Activated CD4-positive, CD25-positive, alpha-beta regulatory T cell treated with anti-CD3 and anti-CD28 coated beads, Interleukin-2, amount 50 U/mL, for 72 hours (primary cell): ENCODE results near the gene EFNA1.

ENCODE experiments used
- DNase-seq: peaks from one replicate; pipeline ENCODE4 v3.0.0; 2021

The EFNA1 gene, protein sequence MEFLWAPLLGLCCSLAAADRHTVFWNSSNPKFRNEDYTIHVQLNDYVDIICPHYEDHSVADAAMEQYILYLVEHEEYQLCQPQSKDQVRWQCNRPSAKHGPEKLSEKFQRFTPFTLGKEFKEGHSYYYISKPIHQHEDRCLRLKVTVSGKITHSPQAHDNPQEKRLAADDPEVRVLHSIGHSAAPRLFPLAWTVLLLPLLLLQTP

DNA sequence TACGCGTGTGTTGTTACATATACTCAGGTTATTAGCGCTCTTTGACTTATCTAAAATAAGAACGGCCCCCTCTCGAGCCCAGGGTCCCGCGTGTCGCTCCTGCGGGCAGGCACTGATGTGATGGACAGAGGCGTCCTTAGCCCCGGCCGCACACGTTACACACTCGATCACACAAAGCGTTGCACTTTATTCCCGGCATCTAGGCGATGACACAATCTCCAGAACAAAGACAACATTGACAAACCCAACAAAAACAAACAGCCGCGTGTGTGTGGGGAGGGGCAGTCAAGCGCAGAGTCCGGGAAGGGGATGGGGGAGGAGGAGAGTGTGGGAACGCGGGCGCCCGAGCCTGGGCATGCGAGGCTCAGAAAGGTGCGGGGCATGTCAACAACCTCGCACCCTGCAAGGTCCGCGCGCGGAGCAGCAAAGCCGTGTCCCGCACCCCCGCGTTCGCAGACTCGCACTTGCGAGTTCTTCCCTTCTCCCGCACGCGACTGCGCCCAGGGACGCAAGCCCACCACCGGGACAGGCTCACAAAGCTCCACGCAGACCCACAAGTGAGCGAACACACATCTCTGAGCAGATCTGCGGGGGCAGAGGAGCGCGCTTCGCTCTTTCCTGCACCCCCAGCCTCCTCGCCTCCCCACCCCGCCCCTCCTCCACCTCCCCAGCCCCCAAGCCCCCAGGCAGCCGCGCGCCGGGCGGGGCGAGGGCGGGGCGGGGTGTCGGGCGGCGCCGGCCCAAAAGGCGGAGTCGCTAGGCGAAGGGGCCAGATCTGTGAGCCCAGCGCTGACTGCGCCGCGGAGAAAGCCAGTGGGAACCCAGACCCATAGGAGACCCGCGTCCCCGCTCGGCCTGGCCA is at the start of gene EFNA1:
Gene EFNA1, plus strand, starts transcription at position 772 of the 862 bp plus-strand sequence. CDS start 102 bp downstream, outside the sequence.
- no peak for DNase-seq

DNA sequence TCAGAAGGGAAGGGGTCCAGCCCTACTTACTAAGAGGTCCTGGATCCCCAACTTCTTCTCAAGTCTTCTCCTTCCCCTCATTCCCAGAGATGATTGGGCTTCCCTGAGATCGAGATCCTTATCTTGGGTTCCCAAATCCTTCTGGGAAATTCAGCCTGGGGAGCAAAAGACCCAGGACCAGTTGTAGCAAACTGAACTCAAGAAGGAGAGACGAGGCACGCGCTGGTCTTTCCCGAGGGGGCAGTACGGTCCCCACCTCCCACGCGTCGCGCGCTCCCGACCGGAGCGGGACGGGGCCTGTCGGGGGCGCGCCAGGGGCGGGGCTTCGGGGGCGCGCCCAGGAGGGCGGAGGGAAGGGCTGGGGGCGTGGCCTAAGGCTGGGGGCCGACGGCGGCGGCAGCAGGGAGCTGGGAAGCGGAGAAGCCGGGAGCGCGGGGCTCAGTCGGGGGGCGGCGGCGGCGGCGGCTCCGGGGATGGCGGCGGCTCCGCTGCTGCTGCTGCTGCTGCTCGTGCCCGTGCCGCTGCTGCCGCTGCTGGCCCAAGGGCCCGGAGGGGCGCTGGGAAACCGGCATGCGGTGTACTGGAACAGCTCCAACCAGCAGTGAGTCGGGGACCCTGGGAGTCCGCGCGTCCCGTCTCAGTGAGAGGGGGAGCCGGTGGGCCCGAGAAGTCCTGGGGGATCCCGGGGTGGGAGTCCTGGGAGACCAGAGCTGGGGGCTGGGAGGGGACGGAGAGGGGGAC is 49.0 kb upstream of the EFNA1 start, which contains the start of gene EFNA3:
Gene EFNA3, plus strand, starts transcription at position 369 of the 741 bp plus-strand sequence. Its CDS starts 105 bp downstream, at position 474.
- DNase-seq, result peak; percentile 69

DNA sequence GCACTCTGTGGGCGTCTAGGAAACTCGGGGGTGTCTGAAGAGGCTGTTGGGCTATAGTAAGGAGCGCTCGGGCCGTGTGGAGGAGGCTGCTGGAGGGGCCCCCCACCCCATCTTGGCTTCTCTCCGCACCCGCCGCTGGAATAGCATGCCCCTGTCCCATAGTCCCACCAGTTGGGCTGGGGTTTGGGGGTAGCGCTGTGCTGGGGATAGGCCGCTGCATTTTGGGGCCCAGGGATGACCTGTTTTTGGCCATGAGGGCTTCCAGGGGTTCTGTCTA is 48.5 kb upstream of the EFNA1 start:
- DNase-seq, result no peak

DNA sequence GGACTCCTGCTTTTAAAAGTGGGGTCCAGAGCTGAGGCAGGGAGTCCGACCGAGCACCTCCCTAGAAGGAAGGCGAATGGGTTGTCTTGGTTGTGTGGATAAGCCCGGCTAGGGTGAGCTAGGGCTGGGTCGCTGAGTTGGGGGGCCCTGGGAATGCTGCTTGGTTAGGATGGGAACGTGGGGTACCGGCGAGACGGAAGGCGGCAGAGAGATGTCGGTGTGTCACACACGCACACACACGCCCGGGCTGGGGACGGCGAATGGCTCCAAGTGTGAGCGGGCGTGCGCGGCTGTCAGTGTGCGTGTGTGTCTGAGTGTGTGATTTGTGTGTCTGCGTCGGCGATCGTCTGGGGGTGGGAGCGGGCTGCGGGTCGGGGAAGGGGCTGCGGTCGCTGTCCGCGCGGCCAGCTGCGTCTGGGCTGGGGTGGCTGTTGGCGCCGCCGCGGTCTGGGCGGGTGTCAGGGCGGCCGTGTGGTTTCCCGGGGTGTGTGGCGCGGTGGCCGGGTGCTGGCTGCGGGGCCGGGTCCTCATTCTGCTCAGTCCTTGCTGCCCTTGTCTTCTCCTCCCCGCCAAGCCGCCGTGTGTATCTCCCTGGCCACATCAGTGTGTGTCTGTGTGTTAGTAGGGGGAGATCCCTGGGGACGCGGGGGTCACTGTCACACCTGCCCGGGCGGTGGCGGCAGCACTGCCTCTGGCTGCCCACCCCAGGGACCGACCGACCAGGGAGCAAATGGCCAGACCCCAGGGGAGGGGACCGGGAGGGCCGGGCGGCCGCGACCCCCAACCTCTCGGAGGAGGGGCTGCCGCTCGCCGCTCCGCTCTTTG is 48.0 kb upstream of the EFNA1 start:
- DNase-seq, result peak; percentile 37

DNA sequence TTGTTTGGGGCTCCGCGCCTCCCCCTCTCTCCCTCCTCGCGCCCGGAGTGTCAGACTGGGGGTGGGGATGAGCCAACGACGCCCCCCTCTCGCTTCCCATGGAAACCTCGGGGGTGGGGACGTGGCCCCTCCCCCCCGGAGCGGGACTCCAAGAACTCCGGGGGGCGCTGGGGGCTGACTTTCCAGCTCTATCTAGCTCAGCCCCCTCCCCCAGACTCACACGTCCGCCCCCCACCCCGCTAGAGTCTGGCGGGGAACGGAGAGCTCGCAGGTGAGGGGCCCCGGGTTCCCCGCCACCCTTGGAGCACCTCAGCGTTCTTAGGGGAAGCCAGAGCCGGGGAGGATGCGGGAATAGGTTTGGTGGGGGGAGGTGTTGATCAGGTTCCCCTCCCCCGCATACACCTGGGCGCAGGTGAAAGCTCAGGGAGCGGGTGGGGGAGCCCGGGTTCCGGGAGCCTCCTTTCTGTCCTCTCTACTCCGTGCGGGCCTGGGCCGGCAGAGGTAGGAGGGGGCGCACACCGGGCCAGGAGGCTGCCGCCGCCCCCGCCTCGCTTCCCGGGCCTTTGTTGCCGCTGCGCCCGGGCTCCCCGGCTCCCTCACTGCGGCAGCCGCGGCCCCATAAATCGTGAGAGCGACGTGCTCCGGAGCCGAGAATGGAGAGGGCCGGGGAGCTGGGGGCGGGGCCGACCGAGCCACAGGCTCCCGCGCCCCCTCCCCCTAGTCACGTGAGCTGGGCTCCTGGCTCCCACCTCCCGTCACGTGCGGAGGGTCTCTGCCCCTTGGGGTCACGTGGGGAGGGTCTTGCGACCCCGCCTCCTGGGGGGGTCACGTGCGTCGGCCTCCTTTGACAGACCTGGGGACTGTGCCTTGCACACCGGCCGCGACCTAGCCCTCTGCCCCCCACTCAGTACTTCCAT is 47.1 kb upstream of the EFNA1 start:
- no peak for DNase-seq

DNA sequence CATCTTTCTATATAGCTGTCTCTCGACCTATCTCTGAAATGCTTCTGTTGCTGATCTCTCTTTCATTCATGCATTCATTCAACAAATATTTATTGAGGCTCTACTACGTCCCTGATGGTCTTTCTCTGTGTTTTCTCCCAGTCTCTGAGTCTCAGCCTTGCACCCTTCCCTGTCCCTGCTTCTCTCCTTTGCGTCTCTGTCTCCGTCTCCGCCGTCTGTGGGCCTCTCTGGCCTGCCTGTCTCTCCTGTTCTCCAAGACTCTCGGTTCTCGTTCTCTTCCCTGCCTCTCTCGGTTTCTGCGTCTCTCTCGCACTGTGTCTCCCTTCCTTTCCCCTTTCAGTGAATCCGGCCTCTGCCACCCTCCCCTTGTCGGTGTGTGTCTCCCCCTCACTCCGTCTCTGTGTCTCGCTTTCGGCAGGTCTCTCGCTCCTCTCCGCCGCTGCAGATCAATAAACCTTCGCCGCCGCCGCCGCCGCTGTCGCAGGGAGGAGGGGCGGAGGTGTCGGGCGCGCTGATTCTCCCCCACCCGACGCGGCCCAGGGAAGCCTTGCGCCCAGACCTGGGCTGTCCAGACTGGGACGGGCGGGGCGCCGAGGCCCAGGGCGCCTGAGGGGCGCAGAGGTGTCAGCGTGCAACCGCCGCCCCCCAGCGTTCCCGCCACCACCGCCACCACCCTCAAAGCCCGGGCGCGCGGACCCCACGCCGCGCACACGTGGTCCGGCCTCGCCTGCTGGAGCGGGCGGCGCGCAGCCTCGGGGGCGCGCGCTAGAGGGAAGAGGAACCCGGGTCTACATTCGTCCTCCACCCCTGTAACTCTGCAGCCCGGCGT is 46.0 kb upstream of the EFNA1 start:
- DNase-seq, result no peak

DNA sequence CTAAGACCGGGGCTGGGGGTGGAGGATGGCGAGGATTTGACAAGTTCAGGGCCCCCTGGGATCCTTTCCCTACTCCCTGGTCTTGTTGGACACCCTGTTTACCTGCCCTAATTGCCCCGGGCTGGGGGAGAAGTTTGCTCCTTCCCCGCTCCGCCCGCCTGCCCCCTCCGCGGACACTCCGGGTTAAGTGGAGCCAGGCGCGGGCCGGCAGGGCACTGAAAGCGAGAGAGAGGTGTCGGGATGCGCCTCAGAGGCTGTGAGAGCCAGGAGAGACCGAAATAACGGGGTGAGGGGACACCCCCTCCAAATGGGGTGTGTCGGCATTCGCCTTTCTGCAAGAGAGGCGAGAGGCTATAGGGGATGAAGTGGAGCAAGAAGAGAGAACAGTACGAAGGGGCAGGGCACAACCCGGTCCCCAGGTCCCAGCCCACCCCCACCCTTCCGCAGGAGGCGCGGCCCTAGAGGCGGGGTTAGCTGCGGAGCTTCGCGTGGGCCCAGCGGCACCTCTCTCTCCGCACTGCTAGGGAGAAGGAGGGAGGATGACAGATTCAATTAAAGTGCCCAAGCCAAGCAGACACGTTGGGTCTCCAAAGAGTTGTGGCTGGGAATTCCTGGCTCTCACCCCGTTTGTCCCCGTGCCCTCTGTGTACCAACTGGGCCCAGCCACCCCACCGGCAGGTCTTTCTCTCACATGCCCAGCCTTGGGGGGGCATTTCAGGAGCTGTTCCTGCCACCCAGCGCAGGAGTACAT is 45.2 kb upstream of the EFNA1 start:
- no peak for DNase-seq

DNA sequence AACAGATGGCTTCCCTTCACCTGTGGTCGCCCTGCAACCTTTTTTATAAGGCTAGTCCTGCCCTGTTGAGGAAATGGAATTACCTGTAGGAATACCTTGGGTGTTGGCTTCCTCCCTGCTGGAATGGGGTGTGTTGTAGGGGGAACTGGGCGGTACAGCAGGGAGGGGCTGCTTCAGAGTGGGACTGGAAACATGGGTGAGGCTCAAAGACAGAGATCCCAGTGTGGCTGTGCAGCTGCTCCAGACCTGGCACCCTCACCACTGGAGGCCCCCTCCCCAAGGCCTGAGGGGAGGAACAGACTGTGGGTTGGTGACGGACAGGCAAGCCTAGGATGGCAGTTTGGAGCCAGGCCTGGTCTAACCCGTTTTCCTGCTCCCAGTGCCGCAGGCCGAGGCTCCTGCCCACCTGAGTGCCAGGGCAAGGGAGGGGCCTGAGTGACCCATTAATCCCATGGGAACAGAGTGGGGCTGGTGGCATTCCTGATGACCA is 44.6 kb upstream of the EFNA1 start:
- no peak for DNase-seq

DNA sequence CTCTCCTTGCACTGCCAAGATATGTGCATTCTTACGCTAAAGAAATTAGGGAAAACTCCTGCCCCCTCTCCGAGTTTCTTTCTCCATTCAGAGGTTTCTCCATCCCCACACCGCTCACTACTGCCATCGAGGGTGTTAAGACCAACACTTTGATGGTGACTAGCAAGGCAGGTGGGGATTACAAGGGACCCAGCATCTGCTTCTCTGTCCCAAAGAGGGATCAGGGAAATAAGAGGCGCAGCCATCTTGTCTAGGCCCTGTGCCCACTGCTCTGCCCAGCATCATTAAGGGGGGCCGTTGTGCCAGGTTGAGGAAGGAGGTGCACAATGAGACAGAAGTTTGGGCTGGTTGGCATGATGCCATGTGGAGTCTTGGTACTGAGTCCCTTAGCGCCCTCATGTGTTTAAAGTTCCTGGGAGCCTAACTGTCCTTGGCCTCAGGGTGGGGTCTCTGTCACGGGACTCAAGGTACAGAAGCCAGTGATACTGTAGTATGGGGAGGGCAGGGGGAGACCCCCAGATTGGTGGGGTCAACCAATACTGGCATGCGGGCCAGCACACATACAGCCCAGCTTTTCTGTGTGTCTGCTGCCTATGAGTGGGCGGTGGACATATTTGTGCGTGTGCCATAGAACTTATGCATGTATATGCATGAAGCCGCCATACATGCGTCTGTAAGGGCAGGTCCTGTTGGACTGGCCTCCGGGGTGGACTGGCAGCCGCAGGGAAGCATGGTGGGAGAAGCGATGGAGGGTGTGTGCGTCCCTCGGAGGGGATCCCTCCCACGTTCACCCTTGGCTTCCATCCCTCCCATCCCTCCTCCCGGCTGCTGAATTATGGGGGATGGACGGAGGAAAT is 43.6 kb upstream of the EFNA1 start:
- DNase-seq, result no peak

DNA sequence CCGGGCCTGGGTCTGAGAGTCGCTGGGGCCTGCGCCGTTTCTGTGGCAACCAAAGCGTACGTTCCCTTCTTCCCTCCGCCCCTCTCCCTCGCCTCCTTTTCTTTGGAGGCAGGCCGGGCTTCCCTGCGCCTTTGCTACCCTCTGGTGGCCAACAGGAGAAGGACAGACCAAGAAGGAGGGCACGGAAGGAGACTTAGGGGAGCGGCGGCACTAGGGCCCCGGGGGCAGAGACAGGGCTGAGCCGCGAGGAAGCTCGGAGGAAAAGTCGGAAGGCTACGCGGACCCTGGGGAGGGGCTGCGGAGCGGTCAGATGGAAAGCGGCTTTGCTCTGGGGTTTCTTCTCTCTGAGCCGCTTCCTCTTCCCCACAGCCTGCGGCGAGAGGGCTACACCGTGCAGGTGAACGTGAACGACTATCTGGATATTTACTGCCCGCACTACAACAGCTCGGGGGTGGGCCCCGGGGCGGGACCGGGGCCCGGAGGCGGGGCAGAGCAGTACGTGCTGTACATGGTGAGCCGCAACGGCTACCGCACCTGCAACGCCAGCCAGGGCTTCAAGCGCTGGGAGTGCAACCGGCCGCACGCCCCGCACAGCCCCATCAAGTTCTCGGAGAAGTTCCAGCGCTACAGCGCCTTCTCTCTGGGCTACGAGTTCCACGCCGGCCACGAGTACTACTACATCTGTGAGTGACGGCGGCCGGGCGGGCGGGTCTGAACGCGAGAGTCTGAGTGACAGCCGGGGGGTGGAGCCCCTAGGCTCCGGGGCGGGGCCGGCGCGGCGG is 42.8 kb upstream of the EFNA1 start:
- DNase-seq, result peak; percentile 92

DNA sequence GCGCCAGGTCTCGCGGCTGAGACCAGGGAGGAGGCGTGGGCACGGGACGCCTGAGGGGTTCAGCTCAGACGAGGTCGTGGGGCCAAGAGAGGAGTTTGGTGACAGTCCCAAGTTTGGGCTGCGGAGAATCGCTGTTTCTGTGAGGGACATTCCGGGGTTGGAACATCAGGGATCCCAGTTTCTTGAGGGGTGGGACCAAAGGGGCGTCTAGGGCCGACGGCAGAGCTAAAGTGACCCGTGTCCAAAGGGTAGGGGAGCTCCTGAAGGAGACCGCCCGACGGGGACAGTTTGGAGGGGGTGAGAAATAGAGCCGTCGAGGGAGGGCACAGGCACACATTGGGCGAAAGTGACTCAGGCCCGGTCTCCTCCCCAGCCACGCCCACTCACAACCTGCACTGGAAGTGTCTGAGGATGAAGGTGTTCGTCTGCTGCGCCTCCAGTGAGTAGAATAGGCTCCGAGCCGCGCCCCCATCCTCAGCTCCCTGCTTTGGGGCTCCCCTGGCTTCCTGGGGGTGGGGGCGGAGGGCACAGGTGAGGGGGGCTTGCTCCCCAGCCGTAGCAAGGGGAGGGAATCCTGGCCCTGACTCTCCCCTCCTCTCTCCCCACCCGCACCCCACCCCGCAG is 42.1 kb upstream of the EFNA1 start:
- peak; percentile 69 for DNase-seq

DNA sequence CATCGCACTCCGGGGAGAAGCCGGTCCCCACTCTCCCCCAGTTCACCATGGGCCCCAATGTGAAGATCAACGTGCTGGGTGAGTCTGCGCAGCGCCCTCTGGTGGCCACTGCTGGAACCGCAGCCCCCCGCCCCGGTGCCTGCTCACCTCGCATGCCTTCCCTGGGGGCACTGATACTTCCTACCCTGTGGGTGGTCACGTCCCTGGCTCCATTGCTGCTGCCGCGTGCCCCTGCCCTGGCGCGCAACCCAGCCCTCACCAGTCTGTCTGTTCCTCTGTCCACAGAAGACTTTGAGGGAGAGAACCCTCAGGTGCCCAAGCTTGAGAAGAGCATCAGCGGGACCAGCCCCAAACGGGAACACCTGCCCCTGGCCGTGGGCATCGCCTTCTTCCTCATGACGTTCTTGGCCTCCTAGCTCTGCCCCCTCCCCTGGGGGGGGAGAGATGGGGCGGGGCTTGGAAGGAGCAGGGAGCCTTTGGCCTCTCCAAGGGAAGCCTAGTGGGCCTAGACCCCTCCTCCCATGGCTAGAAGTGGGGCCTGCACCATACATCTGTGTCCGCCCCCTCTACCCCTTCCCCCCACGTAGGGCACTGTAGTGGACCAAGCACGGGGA is 41.4 kb upstream of the EFNA1 start:
- DNase-seq, result peak; percentile 86

DNA sequence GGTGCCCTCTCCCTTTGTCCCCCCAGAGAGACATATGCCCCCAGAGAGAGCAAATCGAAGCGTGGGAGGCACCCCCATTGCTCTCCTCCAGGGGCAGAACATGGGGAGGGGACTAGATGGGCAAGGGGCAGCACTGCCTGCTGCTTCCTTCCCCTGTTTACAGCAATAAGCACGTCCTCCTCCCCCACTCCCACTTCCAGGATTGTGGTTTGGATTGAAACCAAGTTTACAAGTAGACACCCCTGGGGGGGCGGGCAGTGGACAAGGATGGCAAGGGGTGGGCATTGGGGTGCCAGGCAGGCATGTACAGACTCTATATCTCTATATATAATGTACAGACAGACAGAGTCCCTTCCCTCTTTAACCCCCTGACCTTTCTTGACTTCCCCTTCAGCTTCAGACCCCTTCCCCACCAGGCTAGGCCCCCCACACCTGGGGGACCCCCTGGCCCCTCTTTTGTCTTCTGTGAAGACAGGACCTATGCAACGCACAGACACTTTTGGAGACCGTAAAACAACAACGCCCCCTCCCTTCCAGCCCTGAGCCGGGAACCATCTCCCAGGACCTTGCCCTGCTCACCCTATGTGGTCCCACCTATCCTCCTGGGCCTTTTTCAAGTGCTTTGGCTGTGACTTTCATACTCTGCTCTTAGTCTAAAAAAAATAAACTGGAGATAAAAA is 40.7 kb upstream of the EFNA1 start:
- no peak for DNase-seq

DNA sequence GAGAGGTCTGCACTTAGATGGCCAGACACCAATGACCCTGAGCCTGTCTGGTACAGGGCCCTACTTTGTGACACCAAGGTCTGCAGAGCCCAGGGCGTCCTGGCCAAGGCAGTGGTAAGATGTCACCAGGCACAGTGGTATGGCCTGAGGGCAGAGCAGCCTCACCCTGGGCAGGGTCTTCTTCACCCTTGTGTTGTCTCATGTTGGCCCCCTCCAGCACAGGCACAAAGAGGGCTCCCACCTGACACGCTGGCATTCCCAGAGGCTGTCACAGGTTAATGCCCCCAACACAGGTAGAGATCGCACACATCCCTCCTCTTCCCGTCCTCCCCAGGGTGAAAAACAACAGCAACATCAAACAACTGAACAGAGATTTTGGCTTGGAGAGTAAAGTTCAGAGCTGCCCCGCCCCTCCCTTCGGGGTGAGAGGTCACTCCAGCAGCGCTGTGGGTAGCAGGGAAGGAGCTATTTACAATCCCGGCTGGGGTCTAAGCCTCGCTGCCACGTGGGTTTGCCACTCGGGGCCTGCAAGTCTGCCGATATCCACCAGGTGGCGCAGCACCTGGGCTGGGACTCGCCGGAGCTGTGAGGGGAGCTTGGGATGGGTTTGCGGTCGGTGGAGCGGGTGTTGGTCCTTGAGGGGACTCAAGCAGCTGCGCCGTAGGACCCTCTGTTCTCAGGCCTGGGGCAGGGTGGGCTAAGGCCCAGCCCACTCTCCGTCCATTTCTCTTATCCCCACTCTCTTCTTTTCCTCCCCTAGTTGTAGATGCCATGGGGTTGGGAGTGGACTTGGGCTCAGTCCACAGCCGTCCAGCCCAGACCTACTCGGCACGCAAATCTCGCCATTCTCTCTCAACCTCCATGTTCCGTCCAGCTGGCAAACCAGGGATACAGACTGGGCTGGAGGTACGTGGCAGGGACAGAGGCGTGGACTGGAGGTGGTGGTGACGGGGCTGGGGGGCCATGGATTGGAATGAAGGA is 36.3 kb upstream of the EFNA1 start:
- DNase-seq, result peak; percentile 87

DNA sequence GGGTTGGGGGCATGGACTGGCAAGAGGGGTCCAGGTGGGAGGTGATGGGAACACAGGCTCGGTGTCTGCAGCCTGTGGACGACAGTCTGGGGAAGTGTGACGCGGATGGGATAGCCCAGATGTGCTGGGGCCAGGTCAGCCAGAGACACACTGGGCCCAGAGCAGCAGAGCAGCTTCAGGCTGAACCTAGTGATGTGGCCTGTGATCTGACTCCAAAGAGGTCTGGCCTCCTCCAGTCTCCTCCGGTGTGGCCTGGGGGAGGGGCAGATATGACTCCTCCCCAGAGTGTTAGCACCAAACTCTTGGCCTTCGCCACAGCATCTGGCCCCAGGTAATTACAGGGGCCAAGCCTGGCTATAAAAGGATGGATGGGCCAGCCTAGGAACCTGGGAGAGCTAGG is 35.5 kb upstream of the EFNA1 start:
- DNase-seq, result no peak
